DOHH2 (cell line): ENCODE measurements around the gene COPS4.

Experiments used
- H3F3A ChIP-seq: fragments of 200-600 bp; sonication (generic), shearing (Covaris generic); 2 replicates; pipeline ENCODE4 v1.6.0; 2016; ENCODE audit warnings: antibody characterized with exemption, mild to moderate bottlenecking; ENCODE audit not compliant: control insufficient read depth, insufficient read depth
- H3K27ac ChIP-seq: fragments of 200-600 bp; sonication (generic); 2 replicates; pipeline ENCODE4 v1.5.1; 2014; ENCODE audit warnings: low read depth, mild to moderate bottlenecking, low read length, moderate library complexity
- H3K27me3 ChIP-seq: fragments of 200-600 bp; sonication (generic); 2 replicates; pipeline ENCODE4 v1.6.1; 2014; ENCODE audit warnings: mild to moderate bottlenecking, low read length, mixed read lengths; ENCODE audit not compliant: control insufficient read depth
- H3K36me3 ChIP-seq: fragments of 200-600 bp; sonication (generic); 2 replicates; pipeline ENCODE4 v1.6.1; 2014; ENCODE audit warnings: mild to moderate bottlenecking, low read length, moderate library complexity, mixed read lengths; ENCODE audit not compliant: control insufficient read depth
- H3K4me1 ChIP-seq: fragments of 200-600 bp; sonication (generic); 2 replicates; pipeline ENCODE4 v1.6.1; 2014; ENCODE audit warnings: mild to moderate bottlenecking, low read length, mixed read lengths; ENCODE audit not compliant: control insufficient read depth
- H3K4me2 ChIP-seq: fragments of 200-600 bp; sonication (generic); 2 replicates; pipeline ENCODE4 v1.6.0; 2014; ENCODE audit warnings: mild to moderate bottlenecking, low read length, moderate library complexity
- H3K4me3 ChIP-seq: fragments of 200-600 bp; sonication (generic); 2 replicates; pipeline ENCODE4 v1.5.1; 2014; ENCODE audit warnings: mild to moderate bottlenecking, low read length, mixed read lengths
- H3K79me2 ChIP-seq: fragments of 200-600 bp; sonication (generic); 2 replicates; pipeline ENCODE4 v1.6.1; 2014; ENCODE audit warnings: mild to moderate bottlenecking, low read length, mixed read lengths; ENCODE audit not compliant: control insufficient read depth
- H3K9me2 ChIP-seq: fragments of 200-600 bp; sonication (generic); replicated peaks from 2 replicates; pipeline ENCODE4 v1.6.1; 2014; ENCODE audit warnings: mild to moderate bottlenecking, low read length, mixed read lengths; ENCODE audit not compliant: control insufficient read depth
- H3K9me3 ChIP-seq: fragments of 200-600 bp; sonication (generic); 2 replicates; pipeline ENCODE4 v1.6.1; 2014; ENCODE audit warnings: antibody characterized with exemption, low read length, mixed read lengths; ENCODE audit not compliant: control insufficient read depth, insufficient read depth
- H4K20me1 ChIP-seq: fragments of 200-600 bp; sonication (generic); 2 replicates; pipeline ENCODE4 v1.6.0; 2014; ENCODE audit warnings: low read depth, mild to moderate bottlenecking, antibody characterized with exemption, low read length, moderate library complexity; ENCODE audit not compliant: control insufficient read depth, insufficient read depth
- CTCF ChIP-seq: fragments of 200-600 bp; sonication (generic); IDR thresholded peaks from one replicate; pipeline ENCODE4 v1.5.1; 2014; ENCODE audit warnings: antibody characterized with exemption, mild to moderate bottlenecking, low read depth, low read length; ENCODE audit not compliant: poor library complexity, severe bottlenecking
- EZH2phosphoT487 ChIP-seq: fragments of 200-600 bp; sonication (generic); IDR thresholded peaks from 2 replicates; pipeline ENCODE4 v1.6.1; 2017; ENCODE audit warnings: borderline replicate concordance, mild to moderate bottlenecking, antibody characterized with exemption, low read length, moderate library complexity, mixed read lengths

Gene COPS4

DNA sequence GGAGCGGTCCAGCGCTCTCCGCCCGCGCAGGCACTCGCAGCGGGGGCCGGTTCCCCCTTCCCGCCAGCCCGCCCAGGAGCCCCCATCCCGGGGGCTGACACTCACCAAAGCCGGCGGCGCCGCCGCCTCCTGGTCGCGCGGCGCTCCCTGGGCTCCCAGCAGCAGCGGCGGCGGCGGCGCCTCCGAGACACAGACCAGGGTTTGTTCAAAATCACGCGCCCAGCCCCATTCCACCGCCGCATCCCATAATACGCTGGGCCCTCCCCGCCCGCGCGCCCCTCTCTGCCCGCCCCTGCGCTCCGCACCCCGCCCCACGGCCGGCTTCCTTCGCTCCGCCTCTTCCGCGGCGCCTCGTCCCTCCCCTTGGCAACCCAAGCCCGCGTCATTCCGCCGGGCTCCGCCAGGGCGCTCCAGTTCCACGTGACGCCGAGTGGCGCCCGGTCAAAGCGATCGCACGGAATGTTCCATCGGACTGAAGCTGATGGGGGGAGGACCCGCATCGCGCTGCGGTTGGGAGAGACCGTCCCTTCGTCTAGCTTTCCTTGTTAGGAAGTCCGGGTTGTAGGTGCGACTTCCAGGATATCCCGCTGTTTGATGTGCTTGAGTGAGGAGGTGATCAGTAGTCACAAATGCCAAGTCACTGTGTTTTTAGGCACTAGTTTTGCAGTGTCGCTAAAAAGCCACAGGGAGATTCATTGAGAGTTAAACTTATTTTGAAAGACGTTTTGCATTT lies 22.1 kb upstream of the COPS4 start:
- Histone ChIP-seq H3K79me2 (peaks cover 47% of the 10 kb centered on the region), H3K27ac (peak overlapping the region; percentile 68), H3K9me2 (no peaks in the 10 kb centered on the region), H3K4me1 (peaks cover 24% of the 10 kb centered on the region), H3K36me3 (peaks cover 15% of the 10 kb centered on the region), H3K4me2 (peak overlapping the region; percentile 88), H3K27me3 (no peaks in the 10 kb centered on the region), H3F3A (peaks cover 16% of the 10 kb centered on the region), H4K20me1 (peaks cover 2% of the 10 kb centered on the region; the same call in 1 of the 2 replicates), H3K9me3 (no peaks in the 10 kb centered on the region), H3K4me3 (peak overlapping the region; percentile 100)
- TF ChIP-seq EZH2phosphoT487, result no peak
- TF ChIP-seq CTCF, result peak; percentile 45

DNA sequence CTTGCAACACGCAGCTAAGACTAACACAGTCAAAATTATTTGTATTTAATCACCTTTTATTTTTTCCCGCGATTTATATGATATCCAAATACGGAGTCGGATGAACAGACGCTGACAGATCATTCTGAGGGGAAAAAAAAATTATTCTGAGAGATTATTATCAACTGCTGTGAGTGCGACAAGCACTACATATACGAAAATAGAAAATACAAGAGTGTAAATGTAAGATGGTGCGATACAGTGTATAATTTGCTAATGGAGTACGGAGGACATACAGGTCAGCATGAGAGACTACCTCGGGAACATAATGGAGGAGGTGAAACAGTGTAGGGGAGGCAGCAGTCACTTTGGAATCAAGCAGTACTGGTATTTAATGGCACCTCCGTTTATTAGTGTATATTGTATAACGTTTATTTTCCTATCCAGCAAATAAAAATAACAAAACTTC lies 21.5 kb upstream of the COPS4 start:
- Histone ChIP-seq H3K27me3 (no peaks in the 10 kb centered on the region), H4K20me1 (no peaks in the 10 kb centered on the region), H3K79me2 (peaks cover 41% of the 10 kb centered on the region), H3K4me1 (peaks cover 22% of the 10 kb centered on the region), H3K4me3 (peak overlapping the region; percentile 100), H3K9me2 (no peaks in the 10 kb centered on the region), H3K36me3 (peaks cover 15% of the 10 kb centered on the region), H3K27ac (peak overlapping the region; percentile 48), H3F3A (peaks cover 16% of the 10 kb centered on the region), H3K4me2 (peak overlapping the region; percentile 88), H3K9me3 (no peaks in the 10 kb centered on the region)
- TF ChIP-seq EZH2phosphoT487, result no peak

DNA sequence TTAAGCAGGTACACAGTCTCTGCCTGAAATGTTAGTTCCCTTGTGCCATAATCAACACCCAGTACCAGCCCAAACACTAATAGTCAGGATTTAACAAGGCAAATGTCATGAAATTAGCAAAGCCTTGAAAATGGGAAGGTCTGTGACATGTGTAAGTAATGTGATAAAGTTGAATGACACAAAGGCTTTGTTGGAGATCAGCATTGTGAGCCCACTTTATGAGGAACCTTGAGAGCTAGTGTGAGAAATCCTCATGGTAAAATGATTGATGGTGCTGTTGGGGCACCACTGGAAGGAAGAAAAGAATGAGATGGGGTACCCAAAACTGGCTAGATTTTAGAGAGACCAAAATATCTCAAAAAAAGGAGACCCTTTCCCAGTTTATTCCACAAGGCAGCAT lies 21.1 kb upstream of the COPS4 start:
- Histone ChIP-seq H3K79me2 (peaks cover 37% of the 10 kb centered on the region), H3K4me2 (peak overlapping the region; percentile 88), H3F3A (peaks cover 16% of the 10 kb centered on the region), H4K20me1 (no peaks in the 10 kb centered on the region), H3K4me3 (peak overlapping the region; percentile 100), H3K36me3 (peaks cover 15% of the 10 kb centered on the region), H3K9me3 (no peaks in the 10 kb centered on the region), H3K4me1 (peaks cover 19% of the 10 kb centered on the region), H3K9me2 (no peaks in the 10 kb centered on the region), H3K27ac (0 out of 2 replicates have a peak overlapping the region, but pooled peaks have one; percentile 48), H3K27me3 (no peaks in the 10 kb centered on the region)
- TF ChIP-seq CTCF, result no peak
- TF ChIP-seq EZH2phosphoT487, result no peak
